Measurements from ENCODE around the gene NSMCE4A.

NSMCE4A gene

DNA sequence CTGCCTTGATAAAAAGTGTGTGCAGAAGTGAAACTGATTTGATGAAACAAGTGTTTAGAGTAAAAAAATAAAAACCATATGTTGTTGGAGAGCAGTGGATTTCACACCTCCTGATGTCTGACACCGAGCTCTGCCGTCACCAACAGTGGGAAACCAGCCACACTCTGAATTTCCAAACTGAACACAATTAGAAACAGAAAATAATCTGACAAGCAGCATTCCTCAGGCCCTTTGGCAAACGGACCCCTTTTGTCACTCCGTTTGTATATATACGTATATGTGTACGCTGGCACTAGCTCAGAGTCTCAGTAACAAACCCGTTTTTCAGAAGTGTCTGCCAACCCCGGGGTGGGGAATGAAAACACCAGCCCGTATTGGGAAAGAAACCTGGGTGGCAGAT is 46.4 kb upstream of the NSMCE4A start:
- Histone ChIP-seq H3K14ac (ENCODE audit: low read length) (no peak overlapping the region), H2BK12ac (ENCODE audit: low read length) (no peak overlapping the region), H3K79me1 (ENCODE audit: low read length) (no peaks in the 10 kb centered on the region), H4K8ac (ENCODE audit: low read depth, low read length) (no peak overlapping the region), H3K36me3 (ENCODE audit: control insufficient read depth in 1 of 2, insufficient read depth in 2 of 2, low read length in 2 of 2) (no peaks in the 10 kb centered on the region), H4K91ac (ENCODE audit: low read depth, low read length) (no peak overlapping the region), H3K9ac (ENCODE audit: low read length) (no peak overlapping the region), H3K9me3 (ENCODE audit: insufficient read depth, low read depth, low read length) (no peaks in the 10 kb centered on the region), H3K23ac (ENCODE audit: low read length) (no peak overlapping the region), H3K27me3 (ENCODE audit: insufficient read depth, low read length) (no peaks in the 10 kb centered on the region), H2AFZ (ENCODE audit: insufficient read depth, low read length, poor library complexity) (no peak overlapping the region), H4K12ac (ENCODE audit: low read depth, low read length) (no peak overlapping the region), H2BK120ac (ENCODE audit: insufficient read depth, low read length, poor library complexity) (no peak overlapping the region), H3K4me3 (ENCODE audit: low read depth, low read length) (no peak overlapping the region), H3K4me1 (ENCODE audit: control insufficient read depth in 1 of 2, insufficient read depth in 2 of 2, low read length in 2 of 2) (peaks cover 7 to 10% of the 10 kb centered on the region in 2 experiments), H3K27ac (ENCODE audit: low read depth, low read length) (no peak overlapping the region), H3K4me2 (ENCODE audit: low read length) (no peak overlapping the region), H2AK5ac (ENCODE audit: low read length) (no peak overlapping the region), H3K4ac (ENCODE audit: low read depth, low read length) (no peak overlapping the region), H3K18ac (ENCODE audit: low read length) (no peak overlapping the region), H2BK5ac (ENCODE audit: low read depth, low read length, poor library complexity) (no peak overlapping the region), H3K79me2 (ENCODE audit: control insufficient read depth, insufficient read depth, low read length, poor library complexity) (peaks cover 2% of the 10 kb centered on the region)
- DNase-seq: no peak
- no CpG with 5 or more reads among the region's 9 CpGs for WGBS (ENCODE audit: extremely low coverage, insufficient coverage, insufficient read length)

DNA sequence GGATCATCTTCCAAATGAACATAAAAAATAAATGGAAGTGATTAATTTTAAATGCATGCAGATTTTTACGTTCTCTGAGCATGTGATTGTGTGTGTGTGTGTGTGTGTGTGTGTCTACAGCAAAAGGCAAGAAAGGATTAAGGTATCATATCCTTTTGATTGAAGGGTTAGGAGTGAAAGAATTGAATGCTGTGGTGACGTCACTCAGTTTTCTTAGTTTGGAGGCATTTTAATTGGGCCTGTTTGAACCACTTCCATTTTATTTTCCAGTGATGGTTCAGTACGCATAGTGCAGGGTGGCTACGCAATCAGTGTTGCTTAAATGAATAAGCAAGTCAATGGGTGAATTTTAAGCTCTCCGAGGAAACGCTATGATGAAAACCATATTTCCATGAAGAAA is 45.2 kb upstream of the NSMCE4A start:
- Histone ChIP-seq H3K14ac (ENCODE audit: low read length) (no peak overlapping the region), H3K27ac (ENCODE audit: low read depth, low read length) (no peak overlapping the region), H3K9ac (ENCODE audit: low read length) (no peak overlapping the region), H2BK120ac (ENCODE audit: insufficient read depth, low read length, poor library complexity) (no peak overlapping the region), H3K18ac (ENCODE audit: low read length) (no peak overlapping the region), H4K8ac (ENCODE audit: low read depth, low read length) (no peak overlapping the region), H3K23ac (ENCODE audit: low read length) (no peak overlapping the region), H4K12ac (ENCODE audit: low read depth, low read length) (no peak overlapping the region), H2AK5ac (ENCODE audit: low read length) (no peak overlapping the region), H3K79me1 (ENCODE audit: low read length) (no peaks in the 10 kb centered on the region), H2AFZ (ENCODE audit: insufficient read depth, low read length, poor library complexity) (no peak overlapping the region), H3K9me3 (ENCODE audit: insufficient read depth, low read depth, low read length) (no peaks in the 10 kb centered on the region), H2BK5ac (ENCODE audit: low read depth, low read length, poor library complexity) (no peak overlapping the region), H4K91ac (ENCODE audit: low read depth, low read length) (no peak overlapping the region), H3K79me2 (ENCODE audit: control insufficient read depth, insufficient read depth, low read length, poor library complexity) (peaks cover 2% of the 10 kb centered on the region), H3K4me2 (ENCODE audit: low read length) (no peak overlapping the region), H2BK12ac (ENCODE audit: low read length) (no peak overlapping the region), H3K4me3 (ENCODE audit: low read depth, low read length) (no peak overlapping the region), H3K27me3 (ENCODE audit: insufficient read depth, low read length) (no peaks in the 10 kb centered on the region), H3K4ac (ENCODE audit: low read depth, low read length) (no peak overlapping the region), H3K4me1 (ENCODE audit: control insufficient read depth in 1 of 2, insufficient read depth in 2 of 2, low read length in 2 of 2) (peaks cover 7 to 10% of the 10 kb centered on the region in 2 experiments), H3K36me3 (ENCODE audit: control insufficient read depth in 1 of 2, insufficient read depth in 2 of 2, low read length in 2 of 2) (no peaks in the 10 kb centered on the region)
- no peak for DNase-seq
- no CpG with 5 or more reads among the region's 6 CpGs for WGBS (ENCODE audit: extremely low coverage, insufficient coverage, insufficient read length)

GRCh38 chr10:122019414-122019975 is 44.5 kb upstream of the NSMCE4A start:
- Histone ChIP-seq H4K8ac (ENCODE audit: low read depth, low read length) (no peak overlapping the region), H3K27me3 (ENCODE audit: insufficient read depth, low read length) (no peaks in the 10 kb centered on the region), H4K12ac (ENCODE audit: low read depth, low read length) (no peak overlapping the region), H3K9me3 (ENCODE audit: insufficient read depth, low read depth, low read length) (no peaks in the 10 kb centered on the region), H3K4me1 (ENCODE audit: control insufficient read depth in 1 of 2, insufficient read depth in 2 of 2, low read length in 2 of 2) (peaks cover 7 to 10% of the 10 kb centered on the region in 2 experiments), H3K4me2 (ENCODE audit: low read length) (no peak overlapping the region), H3K18ac (ENCODE audit: low read length) (no peak overlapping the region), H3K4ac (ENCODE audit: low read depth, low read length) (no peak overlapping the region), H2AFZ (ENCODE audit: insufficient read depth, low read length, poor library complexity) (no peak overlapping the region), H3K36me3 (ENCODE audit: control insufficient read depth in 1 of 2, insufficient read depth in 2 of 2, low read length in 2 of 2) (no peaks in the 10 kb centered on the region), H2BK12ac (ENCODE audit: low read length) (no peak overlapping the region), H3K9ac (ENCODE audit: low read length) (no peak overlapping the region), H4K91ac (ENCODE audit: low read depth, low read length) (no peak overlapping the region), H3K27ac (ENCODE audit: low read depth, low read length) (no peak overlapping the region), H3K79me1 (ENCODE audit: low read length) (no peaks in the 10 kb centered on the region), H3K23ac (ENCODE audit: low read length) (no peak overlapping the region), H3K4me3 (ENCODE audit: low read depth, low read length) (no peak overlapping the region), H3K14ac (ENCODE audit: low read length) (no peak overlapping the region), H2AK5ac (ENCODE audit: low read length) (no peak overlapping the region), H2BK120ac (ENCODE audit: insufficient read depth, low read length, poor library complexity) (no peak overlapping the region), H3K79me2 (ENCODE audit: control insufficient read depth, insufficient read depth, low read length, poor library complexity) (peaks cover 2% of the 10 kb centered on the region), H2BK5ac (ENCODE audit: low read depth, low read length, poor library complexity) (no peak overlapping the region)
- peak; percentile 90 to 91 for DNase-seq
- no CpG with 5 or more reads among the region's 24 CpGs for WGBS (ENCODE audit: extremely low coverage, insufficient coverage, insufficient read length)

- Histone ChIP-seq H3K14ac (ENCODE audit: low read length) (no peak overlapping the region), H4K8ac (ENCODE audit: low read depth, low read length) (no peak overlapping the region), H3K23ac (ENCODE audit: low read length) (no peak overlapping the region), H3K27me3 (ENCODE audit: insufficient read depth, low read length) (no peaks in the 10 kb centered on the region), H4K91ac (ENCODE audit: low read depth, low read length) (no peak overlapping the region), H3K9ac (ENCODE audit: low read length) (no peak overlapping the region), H3K4me2 (ENCODE audit: low read length) (no peak overlapping the region), H3K27ac (ENCODE audit: low read depth, low read length) (no peak overlapping the region), H3K79me1 (ENCODE audit: low read length) (no peaks in the 10 kb centered on the region), H3K18ac (ENCODE audit: low read length) (no peak overlapping the region), H3K4ac (ENCODE audit: low read depth, low read length) (no peak overlapping the region), H2BK5ac (ENCODE audit: low read depth, low read length, poor library complexity) (no peak overlapping the region), H2AFZ (ENCODE audit: insufficient read depth, low read length, poor library complexity) (no peak overlapping the region), H4K12ac (ENCODE audit: low read depth, low read length) (no peak overlapping the region), H3K36me3 (ENCODE audit: control insufficient read depth in 1 of 2, insufficient read depth in 2 of 2, low read length in 2 of 2) (no peaks in the 10 kb centered on the region), H3K79me2 (ENCODE audit: control insufficient read depth, insufficient read depth, low read length, poor library complexity) (peaks cover 2% of the 10 kb centered on the region), H3K9me3 (ENCODE audit: insufficient read depth, low read depth, low read length) (peaks cover 2% of the 10 kb centered on the region), H3K4me3 (ENCODE audit: low read depth, low read length) (no peak overlapping the region), H2AK5ac (ENCODE audit: low read length) (no peak overlapping the region), H2BK12ac (ENCODE audit: low read length) (no peak overlapping the region), H2BK120ac (ENCODE audit: insufficient read depth, low read length, poor library complexity) (no peak overlapping the region), H3K4me1 (ENCODE audit: control insufficient read depth in 1 of 2, insufficient read depth in 2 of 2, low read length in 2 of 2) (peaks cover 7 to 10% of the 10 kb centered on the region in 2 experiments)
- WGBS (ENCODE audit: extremely low coverage, insufficient coverage, insufficient read length): no CpG with 5 or more reads among the region's 16 CpGs
- peak in 1 of 2 donors; percentile 76 for DNase-seq
Measured at GRCh38 chr10:122018951-122019413, 44.0 kb upstream of the NSMCE4A start.
